Heart left ventricle (tissue), 13 donors: ENCODE measurements around the gene KLHL29.

Experiments
- CTCF ChIP-seq, 12 donors: fragments of 200-600 bp; sonication (generic) in 4 of 12; IDR thresholded peaks; one replicate each; pipeline versions ENCODE4 v1.5.0 to v1.8.0; 2018 to 2022; ENCODE audit warnings: antibody characterized with exemption in 12 of 12, mild to moderate bottlenecking in 5 of 12
- POLR2A ChIP-seq, 2 donors: fragments of 450-650 bp; IDR thresholded peaks; one replicate each; pipeline ENCODE4 v1.6.1; 2017; ENCODE audit warnings: antibody characterized with exemption in 2 of 2, mild to moderate bottlenecking in 2 of 2, moderate library complexity in 2 of 2
- donor health status: ischemic (EF 13 %, LVEDD 7.1; RV severe dilation, severe dysfunction).
- donor health status: DM: no; HTN: yes; CAD: no.
- donor health status: DM: no; HTN: no; CAD: no.
- donor health status: ischemic (EF 25% LVEDD 6.9; RV normal size, moderate dysfunction).
- donor health status: ischemic (EF 25% LVEDD 5.7; RV mildly dilated, moderate dysfunction).
- donor health status: ischemic (EF 35%, LVEDD 5.7; RV mildly dilated, moderate dysfunction).
- donor health status: nonischemic (EF 11% LVEDD 7.7; RV severe dilation, severe dysfunction).
- donor health status: DM: yes; HTN: yes; CAD: no.
- donor health status: PGD.
- donor health status: ischemic (EF 29% LVEDD 5.4; RV normal size, mild dysfunction).
- donor health status: nonischemic (EF 23%, LVEDD 6.1; RV moderate dilation, normal function).

- TF ChIP-seq POLR2A (IDR thresholded peaks at IDR 0.05) (no peak), CTCF (IDR thresholded peaks at IDR 0.05) (no peak)
Measured at GRCh38 chr2:23488584-23488983, 103.6 kb downstream of the KLHL29 start.
